Lower leg skin (tissue), 3 donors: ENCODE measurements around the gene NR1D1.

ENCODE experiments used
- POLR2A ChIP-seq, 2 donors: fragments of 450-650 bp; IDR thresholded peaks; one replicate each; pipeline ENCODE4 v1.6.1; 2016 to 2017; ENCODE audit warnings: antibody characterized with exemption in 2 of 2, mild to moderate bottlenecking in 1 of 2, moderate library complexity in 1 of 2
- TF ChIP-seq, protein P1 (sequence below), 3 donors: fragments of 450-650 bp; IDR thresholded peaks; one replicate each; pipeline ENCODE4 v1.5.1; 2016; ENCODE audit warnings: antibody characterized with exemption in 3 of 3, mild to moderate bottlenecking in 3 of 3, moderate library complexity in 2 of 3

DNA sequence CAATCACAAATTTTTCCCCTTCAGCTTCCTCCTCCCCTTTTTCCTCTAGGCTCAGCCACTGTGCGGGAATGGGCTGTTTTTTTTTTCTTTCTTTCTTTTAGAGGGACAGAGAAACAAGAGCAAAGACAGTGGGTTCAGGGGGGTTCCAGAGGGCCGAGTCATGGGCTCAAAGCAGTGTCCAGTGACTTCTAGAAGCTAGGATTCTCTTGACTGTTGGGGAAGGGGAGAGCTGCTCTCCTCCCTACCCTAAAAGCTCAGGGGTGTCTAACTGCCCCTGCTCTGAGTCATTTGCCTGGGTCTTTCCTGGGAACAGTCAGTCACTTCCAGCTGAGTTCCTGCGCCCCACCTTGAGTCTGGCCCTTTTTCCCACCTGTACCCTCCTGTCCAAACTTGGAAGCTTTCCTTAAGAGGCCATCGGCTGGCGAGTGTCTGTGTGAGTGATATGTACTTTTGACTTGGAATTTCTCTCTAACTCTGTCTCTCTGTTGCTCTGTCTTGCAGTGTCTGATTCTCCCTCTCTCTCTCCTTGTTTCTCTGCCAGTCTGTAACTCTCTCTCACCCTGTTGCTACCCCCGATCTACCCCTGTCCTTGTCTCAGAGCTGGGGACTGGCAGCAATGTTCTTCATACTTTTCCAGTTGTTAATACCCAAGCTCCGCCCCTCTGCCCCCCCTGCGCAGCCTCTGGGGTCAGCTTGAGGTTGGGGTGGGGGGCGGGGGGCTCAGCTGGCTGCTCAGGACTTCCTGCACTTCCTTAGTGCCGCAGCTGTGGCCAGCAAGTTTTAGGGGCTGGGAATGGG is 35.2 kb downstream of the NR1D1 start:
- TF ChIP-seq, protein P1, sequence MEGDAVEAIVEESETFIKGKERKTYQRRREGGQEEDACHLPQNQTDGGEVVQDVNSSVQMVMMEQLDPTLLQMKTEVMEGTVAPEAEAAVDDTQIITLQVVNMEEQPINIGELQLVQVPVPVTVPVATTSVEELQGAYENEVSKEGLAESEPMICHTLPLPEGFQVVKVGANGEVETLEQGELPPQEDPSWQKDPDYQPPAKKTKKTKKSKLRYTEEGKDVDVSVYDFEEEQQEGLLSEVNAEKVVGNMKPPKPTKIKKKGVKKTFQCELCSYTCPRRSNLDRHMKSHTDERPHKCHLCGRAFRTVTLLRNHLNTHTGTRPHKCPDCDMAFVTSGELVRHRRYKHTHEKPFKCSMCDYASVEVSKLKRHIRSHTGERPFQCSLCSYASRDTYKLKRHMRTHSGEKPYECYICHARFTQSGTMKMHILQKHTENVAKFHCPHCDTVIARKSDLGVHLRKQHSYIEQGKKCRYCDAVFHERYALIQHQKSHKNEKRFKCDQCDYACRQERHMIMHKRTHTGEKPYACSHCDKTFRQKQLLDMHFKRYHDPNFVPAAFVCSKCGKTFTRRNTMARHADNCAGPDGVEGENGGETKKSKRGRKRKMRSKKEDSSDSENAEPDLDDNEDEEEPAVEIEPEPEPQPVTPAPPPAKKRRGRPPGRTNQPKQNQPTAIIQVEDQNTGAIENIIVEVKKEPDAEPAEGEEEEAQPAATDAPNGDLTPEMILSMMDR (IDR thresholded peaks at IDR 0.05): no peak
- TF ChIP-seq POLR2A (IDR thresholded peaks at IDR 0.05): no peak
